ENCODE results near the gene KCNH2.

Gene KCNH2

GRCh38 chr7:150996376-150997074, 18.4 kb upstream of the KCNH2 start:
- in situ Hi-C loops (cut with MboI; ENCODE audit: low sequenced_read_pairs): no loop called here

- in situ Hi-C loops (cut with MboI; ENCODE audit: low sequenced_read_pairs): no loop called here
Measured at GRCh38 chr7:150994838-150995510, 16.9 kb upstream of the KCNH2 start.

- in situ Hi-C loops (cut with MboI; ENCODE audit: low sequenced_read_pairs): no loop called here
Measured at GRCh38 chr7:150994141-150994837, 16.2 kb upstream of the KCNH2 start.

- in situ Hi-C loops (cut with MboI; ENCODE audit: low sequenced_read_pairs): no loop called here
Measured at GRCh38 chr7:150993511-150993910, 15.4 kb upstream of the KCNH2 start.

GRCh38 chr7:150992833-150993302, 14.7 kb upstream of the KCNH2 start:
- in situ Hi-C loops (cut with MboI; ENCODE audit: low sequenced_read_pairs): no loop called here

- in situ Hi-C loops (cut with MboI; ENCODE audit: low sequenced_read_pairs): no loop called here
Measured at GRCh38 chr7:150992051-150992640, 14.0 kb upstream of the KCNH2 start.

- in situ Hi-C loops (cut with MboI; ENCODE audit: low sequenced_read_pairs): no loop called here
Measured at GRCh38 chr7:150990416-150991186, 12.5 kb upstream of the KCNH2 start, which contains the start of gene NOS3. TSS of gene NOS3 (plus strand) at chr7:150991017. CDS start at chr7:150993804, 2,787 bp downstream.

- in situ Hi-C loops (cut with MboI; ENCODE audit: low sequenced_read_pairs): no loop called here
Measured at GRCh38 chr7:150989456-150989855, 11.3 kb upstream of the KCNH2 start.

GRCh38 chr7:150988230-150989226, 10.4 kb upstream of the KCNH2 start:
- in situ Hi-C loops (cut with MboI; ENCODE audit: low sequenced_read_pairs): no loop called here

- in situ Hi-C loops (cut with MboI; ENCODE audit: low sequenced_read_pairs): no loop called here
Measured at GRCh38 chr7:150986556-150986955, 8.4 kb upstream of the KCNH2 start.

GRCh38 chr7:150986099-150986512, 8.0 kb upstream of the KCNH2 start:
- in situ Hi-C loops (cut with MboI; ENCODE audit: low sequenced_read_pairs): no loop called here

GRCh38 chr7:150983893-150984368, 5.8 kb upstream of the KCNH2 start:
- in situ Hi-C loops (cut with MboI; ENCODE audit: low sequenced_read_pairs): no loop called here

GRCh38 chr7:150982351-150982750, 4.2 kb upstream of the KCNH2 start:
- in situ Hi-C loops (cut with MboI; ENCODE audit: low sequenced_read_pairs): no loop called here

GRCh38 chr7:150981644-150982043, 3.5 kb upstream of the KCNH2 start:
- in situ Hi-C loops (cut with MboI; ENCODE audit: low sequenced_read_pairs): no loop called here

- in situ Hi-C loops (cut with MboI; ENCODE audit: low sequenced_read_pairs): no loop called here
Measured at GRCh38 chr7:150980663-150981062, 2.5 kb upstream of the KCNH2 start.

GRCh38 chr7:150979713-150980390, 1.7 kb upstream of the KCNH2 start:
- in situ Hi-C loops (cut with MboI; ENCODE audit: low sequenced_read_pairs): no loop called here

GRCh38 chr7:150977382-150978125, 567 bp downstream of the KCNH2 start:
- in situ Hi-C loops (cut with MboI; ENCODE audit: low sequenced_read_pairs): no loop called here
